Measurements from ENCODE around the gene METTL23.
"Not testable (repeated sequence)": the region's sequence is repeated elsewhere in the genome, so short reads cannot be mapped to it uniquely, and the experiment has no call there.

The METTL23 gene

GRCh38 chr17:76734080-76734840, 7.6 kb downstream of the METTL23 start:
- FAIRE-seq, result no peak
- DNase-seq (ENCODE audit: low spot score), result no peak

- DNase-seq (ENCODE audit: low spot score) (no peak), FAIRE-seq (no peak)
Measured at GRCh38 chr17:76735006-76735405, 8.4 kb downstream of the METTL23 start.

- FAIRE-seq (no peak), DNase-seq (ENCODE audit: low spot score) (no peak)
Measured at GRCh38 chr17:76735586-76736348, 9.1 kb downstream of the METTL23 start.

- peak; percentile 66 for DNase-seq (ENCODE audit: low spot score)
- peak; percentile 90 for FAIRE-seq
Measured at GRCh38 chr17:76736349-76737081, 9.9 kb downstream of the METTL23 start.

- FAIRE-seq (peak; percentile 9), DNase-seq (ENCODE audit: low spot score) (peak; percentile 100)
Measured at GRCh38 chr17:76737082-76737675, 10.5 kb downstream of the METTL23 start, which contains the start of gene SRSF2. Gene SRSF2, minus strand, starts transcription at chr17:76737331. Its CDS starts 171 bp downstream, at chr17:76737160.

- FAIRE-seq (peak; percentile 88), DNase-seq (ENCODE audit: low spot score) (peak; percentile 99)
Measured at GRCh38 chr17:76737676-76738467, 11.2 kb downstream of the METTL23 start, which contains the start of gene MFSD11. Gene MFSD11, plus strand, starts transcription at chr17:76738119. Its CDS starts 234 bp downstream, at chr17:76738353.

- FAIRE-seq (no peak), DNase-seq (ENCODE audit: low spot score) (no peak)
Measured at GRCh38 chr17:76738468-76738850, 11.8 kb downstream of the METTL23 start.

- DNase-seq (ENCODE audit: low spot score); FAIRE-seq: not testable (repeated sequence)
Measured at GRCh38 chr17:76739568-76740115, 13.0 kb downstream of the METTL23 start.

- DNase-seq (ENCODE audit: low spot score) (no peak), FAIRE-seq (no peak)
Measured at GRCh38 chr17:76740329-76741118, 13.9 kb downstream of the METTL23 start.

GRCh38 chr17:76742958-76743357, 16.3 kb downstream of the METTL23 start:
- DNase-seq (ENCODE audit: low spot score) (no peak), FAIRE-seq (no peak)

GRCh38 chr17:76744747-76745146, 18.1 kb downstream of the METTL23 start:
- FAIRE-seq, result no peak
- no peak for DNase-seq (ENCODE audit: low spot score)

GRCh38 chr17:76745785-76746184, 19.1 kb downstream of the METTL23 start:
- FAIRE-seq; DNase-seq (ENCODE audit: low spot score): not testable (repeated sequence)

GRCh38 chr17:76747716-76748363, 21.2 kb downstream of the METTL23 start:
- FAIRE-seq (no peak), DNase-seq (ENCODE audit: low spot score) (no peak)

GRCh38 chr17:76748657-76749056, 22.0 kb downstream of the METTL23 start:
- FAIRE-seq (no peak), DNase-seq (ENCODE audit: low spot score) (no peak)

GRCh38 chr17:76751416-76751993, 24.9 kb downstream of the METTL23 start:
- FAIRE-seq (no peak), DNase-seq (ENCODE audit: low spot score) (no peak)

GRCh38 chr17:76752006-76752405, 25.4 kb downstream of the METTL23 start:
- DNase-seq (ENCODE audit: low spot score), result no peak
- no peak for FAIRE-seq

- DNase-seq (ENCODE audit: low spot score) (no peak), FAIRE-seq (no peak)
Measured at GRCh38 chr17:76753061-76753961, 26.7 kb downstream of the METTL23 start.
